Measurements from ENCODE around the gene KRTAP4-8.

DNA sequence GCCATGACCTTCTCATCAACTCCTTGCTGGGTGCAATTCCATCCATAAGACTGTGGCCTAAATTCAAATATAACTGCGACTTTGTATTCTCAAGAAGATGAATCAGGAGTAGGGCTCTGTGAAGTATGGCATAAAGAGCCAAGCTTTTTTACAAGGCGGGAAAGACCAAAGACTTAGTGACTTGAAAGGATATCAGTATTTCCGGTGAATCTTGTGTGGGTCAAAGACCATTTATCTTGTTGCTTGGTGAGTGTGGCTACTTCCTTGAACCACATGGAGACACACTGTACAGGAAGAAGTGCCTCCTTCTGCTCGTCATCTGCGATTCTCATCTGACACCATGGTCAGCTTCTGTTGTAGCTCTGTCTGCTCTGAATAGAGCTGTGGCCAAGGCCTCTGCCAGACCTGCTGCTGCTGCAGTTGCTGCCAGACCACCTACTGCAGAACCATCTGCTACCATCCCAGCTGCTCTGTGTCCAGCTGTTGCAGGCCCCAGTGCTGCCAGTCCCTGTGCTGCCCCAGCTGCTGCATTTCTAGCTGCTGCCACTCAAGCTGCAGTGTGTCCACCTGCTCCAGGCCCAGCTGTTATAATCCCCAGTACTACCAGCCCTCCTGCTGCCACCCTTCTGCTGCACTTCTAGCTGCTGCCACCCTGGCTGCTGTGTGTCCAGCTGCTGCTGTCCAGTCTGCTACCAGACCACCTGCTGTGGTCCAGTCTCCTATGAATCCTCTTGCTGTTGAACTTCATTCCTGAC, 26.2 kb downstream of the KRTAP4-8 start:
- TF ChIP-seq EZH2 (IDR thresholded peaks at IDR 0.05) (no peak), POLR2AphosphoS5 (IDR thresholded peaks at IDR 0.05; ENCODE audit: borderline replicate concordance, low read depth, low read length) (no peak)

Measured in SK-N-MC (cell line).